Hepatocyte (in vitro differentiated cells): Measurements from ENCODE around the gene ANKFN1. TPM values are rescaled to one million over a fixed set of nuclear protein-coding genes. Genes with fewer than 3 reads are reported as not detected.

ENCODE experiments used
- DNase-seq: peaks from one replicate; pipeline ENCODE4 v3.0.0-alpha.2; 2016; ENCODE audit warnings: low spot score
- H2AFZ ChIP-seq: fragments of 200-600 bp; sonication (generic); 2 replicates; pipeline ENCODE4 v1.6.0; 2016; ENCODE audit warnings: antibody characterized with exemption, mild to moderate bottlenecking
- H3K27ac ChIP-seq: fragments of 200-600 bp; sonication (generic); 2 replicates; pipeline ENCODE4 v1.5.1; 2016; ENCODE audit warnings: mild to moderate bottlenecking
- H3K27me3 ChIP-seq: fragments of 200-600 bp; sonication (generic); 2 replicates; pipeline ENCODE4 v1.6.1; 2016
- H3K36me3 ChIP-seq: fragments of 200-600 bp; sonication (generic); replicated peaks from 2 replicates; pipeline ENCODE4 v1.5.1; 2016; ENCODE audit warnings: low read depth; ENCODE audit not compliant: insufficient read depth
- H3K4me1 ChIP-seq: fragments of 200-600 bp; sonication (generic); 2 replicates; pipeline ENCODE4 v1.5.1; 2016; ENCODE audit warnings: mild to moderate bottlenecking, moderate library complexity; ENCODE audit not compliant: insufficient read depth
- H3K4me2 ChIP-seq: fragments of 200-600 bp; sonication (generic); 2 replicates; pipeline ENCODE4 v1.6.0; 2016
- H3K4me3 ChIP-seq: fragments of 200-600 bp; sonication (generic); 2 replicates; pipeline ENCODE4 v1.5.1; 2016; ENCODE audit warnings: mild to moderate bottlenecking
- H3K79me2 ChIP-seq: fragments of 200-600 bp; sonication (generic); 2 replicates; pipeline ENCODE4 v1.6.0; 2017; ENCODE audit warnings: mild to moderate bottlenecking
- H3K9me2 ChIP-seq: fragments of 200-600 bp; sonication (generic); replicated peaks from 2 replicates; pipeline ENCODE4 v1.6.0; 2017; ENCODE audit warnings: mild to moderate bottlenecking; ENCODE audit not compliant: insufficient read depth
- H3K9me3 ChIP-seq: fragments of 200-600 bp; sonication (generic); 2 replicates; pipeline ENCODE4 v1.5.1; 2016; ENCODE audit warnings: low read depth, mild to moderate bottlenecking
- H4K20me1 ChIP-seq: fragments of 200-600 bp; sonication (generic); 2 replicates; pipeline ENCODE4 v1.6.0; 2016; ENCODE audit warnings: mild to moderate bottlenecking; ENCODE audit not compliant: insufficient read depth, poor library complexity, severe bottlenecking
- CTCF ChIP-seq: fragments of 200-600 bp; sonication (generic); IDR thresholded peaks from 2 replicates; pipeline ENCODE4 v1.5.1; 2016; ENCODE audit warnings: antibody characterized with exemption, mild to moderate bottlenecking; ENCODE audit not compliant: poor library complexity
- EZH2 ChIP-seq: fragments of 200-600 bp; sonication (generic); IDR thresholded peaks from 2 replicates; pipeline ENCODE4 v1.6.1; 2016; ENCODE audit warnings: antibody characterized with exemption, mild to moderate bottlenecking, borderline replicate concordance
- EZH2phosphoT487 ChIP-seq: fragments of 200-600 bp; sonication (generic); IDR thresholded peaks from one replicate; pipeline ENCODE4 v1.6.1; 2018; ENCODE audit warnings: antibody characterized with exemption, mild to moderate bottlenecking, low read depth, moderate library complexity; ENCODE audit not compliant: unreplicated experiment, severe bottlenecking
- WGBS: methylation state at CpG from one replicate; pipeline ENCODE4 v1.1.6; 2016; ENCODE audit warnings: low lambda C conversion rate; ENCODE audit errors: missing lambda C conversion rate; 5-methylcytosine and 5-hydroxymethylcytosine counted together
- polyA plus RNA-seq: library from polyadenylated mRNA; unstranded; fragments of >200 nt; fragmentation: Nextera tagmentation; extraction: Ambion mirVana; gene quantifications from 2 replicates; pipeline ENCODE4 v1.2.1, GENCODE V29; 2016
- total RNA-seq: library from RNA; depleted of rRNA; stranded (reverse); fragments of >200 nt; gene quantifications from 2 replicates; pipeline ENCODE4 v1.2.3, GENCODE V29; 2014

ANKFN1 gene
- total and polyA plus RNA-seq, 2 experiments from 2014 or later = 0.10 to 1.2 TPM

GRCh38 chr17:56468840-56469239, 315.6 kb downstream of the ANKFN1 start:
- Histone ChIP-seq H3K79me2 (no peaks in the 10 kb centered on the region), H3K4me3 (no peak overlapping the region), H3K4me1 (no peaks in the 10 kb centered on the region), H3K36me3 (no peaks in the 10 kb centered on the region), H3K27ac (no peak overlapping the region), H3K9me2 (no peaks in the 10 kb centered on the region), H2AFZ (no peak overlapping the region), H4K20me1 (no peaks in the 10 kb centered on the region), H3K4me2 (no peak overlapping the region), H3K27me3 (no peaks in the 10 kb centered on the region), H3K9me3 (no peaks in the 10 kb centered on the region)
- 83% methylated on average over 1 of the region's 2 CpGs for WGBS
- no peak for DNase-seq
- no peak for TF ChIP-seq EZH2phosphoT487
- TF ChIP-seq CTCF = no peak
- no peak for TF ChIP-seq EZH2

- no peak for DNase-seq
- Histone ChIP-seq H3K36me3 (no peaks in the 10 kb centered on the region), H2AFZ (no peak overlapping the region), H3K4me1 (no peaks in the 10 kb centered on the region), H3K27ac (no peak overlapping the region), H3K9me2 (no peaks in the 10 kb centered on the region), H3K27me3 (no peaks in the 10 kb centered on the region), H3K4me3 (no peak overlapping the region), H3K9me3 (no peaks in the 10 kb centered on the region), H3K79me2 (no peaks in the 10 kb centered on the region), H3K4me2 (no peak overlapping the region), H4K20me1 (no peaks in the 10 kb centered on the region)
- 89% methylated on average over 3 of the region's 3 CpGs for WGBS
- TF ChIP-seq CTCF (no peak), EZH2phosphoT487 (no peak), EZH2 (no peak)
Measured at GRCh38 chr17:56471696-56472095, 318.4 kb downstream of the ANKFN1 start.

GRCh38 chr17:56475116-56475515, 321.8 kb downstream of the ANKFN1 start:
- TF ChIP-seq EZH2 = no peak
- TF ChIP-seq EZH2phosphoT487 = no peak
- H3K9me3 ChIP-seq = no peaks in the 10 kb centered on the region
- H3K27me3 ChIP-seq = no peaks in the 10 kb centered on the region
- no peaks in the 10 kb centered on the region for H4K20me1 ChIP-seq
- H3K4me3 ChIP-seq = no peak overlapping the region
- no peaks in the 10 kb centered on the region for H3K4me1 ChIP-seq
- H3K9me2 ChIP-seq = no peaks in the 10 kb centered on the region
- no peaks in the 10 kb centered on the region for H3K36me3 ChIP-seq
- no peak for DNase-seq
- no peaks in the 10 kb centered on the region for H3K79me2 ChIP-seq
- no peak overlapping the region for H2AFZ ChIP-seq
- WGBS = 93% methylated on average over 1 of the region's 1 CpG
- no peak overlapping the region for H3K4me2 ChIP-seq
- H3K27ac ChIP-seq = no peak overlapping the region

- WGBS = 62% methylated on average over 7 of the region's 7 CpGs
- no peak for TF ChIP-seq EZH2
- TF ChIP-seq CTCF = peak; percentile 54
- no peak overlapping the region for H2AFZ ChIP-seq
Measured at GRCh38 chr17:56478836-56479447, 325.7 kb downstream of the ANKFN1 start.

More at GRCh38 chr17:56478836-56479447, 325.7 kb downstream of the ANKFN1 start:
- H4K20me1 ChIP-seq = no peaks in the 10 kb centered on the region
- H3K4me2 ChIP-seq = no peak overlapping the region
- H3K27ac ChIP-seq = no peak overlapping the region
- no peaks in the 10 kb centered on the region for H3K4me1 ChIP-seq
- H3K27me3 ChIP-seq = no peaks in the 10 kb centered on the region
- H3K36me3 ChIP-seq = no peaks in the 10 kb centered on the region
- peak; percentile 38 for DNase-seq
- H3K79me2 ChIP-seq = no peaks in the 10 kb centered on the region
- no peak overlapping the region for H3K4me3 ChIP-seq
- no peaks in the 10 kb centered on the region for H3K9me3 ChIP-seq
- no peaks in the 10 kb centered on the region for H3K9me2 ChIP-seq
